ENCODE data around the gene LATS2. TPM values are rescaled to one million over a fixed set of nuclear protein-coding genes. Genes with fewer than 3 reads are reported as not detected.

Gene LATS2
- total RNA-seq, 1 donor from 2014 or later: 44.1 TPM

DNA sequence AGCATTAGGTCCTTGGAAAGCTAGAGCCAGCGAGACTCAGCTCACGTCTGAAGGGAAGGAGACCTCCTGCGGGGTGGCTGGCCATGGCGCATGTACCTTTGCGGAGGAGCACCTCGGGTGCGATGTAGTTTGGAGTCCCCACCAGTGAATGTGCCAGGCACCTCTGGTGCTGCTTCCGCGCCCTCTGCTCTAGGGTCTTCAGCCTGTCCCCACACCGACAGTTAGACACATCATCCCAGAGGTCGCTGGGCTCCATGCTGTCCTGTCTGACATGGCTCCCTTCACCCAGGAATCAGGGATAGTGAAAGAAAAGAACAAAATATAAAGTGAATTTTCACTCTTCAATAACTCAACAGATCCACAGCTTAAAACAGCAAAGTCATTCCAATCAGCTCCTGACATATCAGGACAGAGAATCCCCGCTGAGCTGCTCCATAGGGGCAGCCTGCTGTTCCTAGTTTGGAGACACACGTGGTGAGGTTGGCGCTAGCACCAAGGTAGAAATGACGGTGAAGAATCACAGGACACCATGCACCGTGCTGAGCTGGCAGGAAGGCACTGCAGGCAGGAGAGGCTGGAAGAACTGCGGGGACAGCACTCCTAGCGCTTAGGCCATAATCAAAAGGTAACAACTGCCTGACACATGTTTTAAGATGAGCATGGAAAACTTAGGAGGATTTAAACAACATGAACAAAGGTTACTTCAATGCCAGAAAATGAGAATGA, 79.9 kb downstream of the LATS2 start:
- no peak for DNase-seq
- no peaks in the 10 kb centered on the region for H3K27me3 ChIP-seq
- no peaks in the 10 kb centered on the region for H3K4me1 ChIP-seq
- H3K4me3 ChIP-seq: no peak overlapping the region
- H3K27ac ChIP-seq: no peak overlapping the region
- H3K9me3 ChIP-seq: no peaks in the 10 kb centered on the region
- intact Hi-C loops (cut with DNase I): no loop called here
- TF ChIP-seq, protein P1, sequence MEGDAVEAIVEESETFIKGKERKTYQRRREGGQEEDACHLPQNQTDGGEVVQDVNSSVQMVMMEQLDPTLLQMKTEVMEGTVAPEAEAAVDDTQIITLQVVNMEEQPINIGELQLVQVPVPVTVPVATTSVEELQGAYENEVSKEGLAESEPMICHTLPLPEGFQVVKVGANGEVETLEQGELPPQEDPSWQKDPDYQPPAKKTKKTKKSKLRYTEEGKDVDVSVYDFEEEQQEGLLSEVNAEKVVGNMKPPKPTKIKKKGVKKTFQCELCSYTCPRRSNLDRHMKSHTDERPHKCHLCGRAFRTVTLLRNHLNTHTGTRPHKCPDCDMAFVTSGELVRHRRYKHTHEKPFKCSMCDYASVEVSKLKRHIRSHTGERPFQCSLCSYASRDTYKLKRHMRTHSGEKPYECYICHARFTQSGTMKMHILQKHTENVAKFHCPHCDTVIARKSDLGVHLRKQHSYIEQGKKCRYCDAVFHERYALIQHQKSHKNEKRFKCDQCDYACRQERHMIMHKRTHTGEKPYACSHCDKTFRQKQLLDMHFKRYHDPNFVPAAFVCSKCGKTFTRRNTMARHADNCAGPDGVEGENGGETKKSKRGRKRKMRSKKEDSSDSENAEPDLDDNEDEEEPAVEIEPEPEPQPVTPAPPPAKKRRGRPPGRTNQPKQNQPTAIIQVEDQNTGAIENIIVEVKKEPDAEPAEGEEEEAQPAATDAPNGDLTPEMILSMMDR (IDR thresholded peaks at IDR 0.05): no peak
- H3K36me3 ChIP-seq: peaks cover 78% of the 10 kb centered on the region
- peak; percentile 19 for ATAC-seq

DNA sequence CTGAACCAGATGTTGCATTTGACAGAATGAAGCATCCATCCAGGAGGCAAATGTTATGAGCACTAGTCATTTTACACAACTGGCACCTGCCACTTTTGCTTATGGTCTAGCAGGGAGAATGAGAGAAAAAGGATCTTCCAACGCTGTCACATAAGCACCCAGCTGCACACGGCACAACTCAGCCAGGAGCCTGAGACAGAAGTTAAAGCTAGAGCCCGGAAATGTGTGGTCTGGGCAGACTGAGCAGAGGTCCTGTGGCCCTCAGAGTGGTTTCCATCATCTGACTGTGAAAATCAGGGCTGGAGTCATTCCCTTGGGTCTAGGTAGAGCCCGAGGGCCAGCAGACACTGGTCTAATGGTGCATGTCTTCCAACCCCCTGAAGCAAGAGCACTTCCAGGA, 80.5 kb downstream of the LATS2 start:
- Histone ChIP-seq H3K9me3 (no peaks in the 10 kb centered on the region), H3K36me3 (peaks cover 80% of the 10 kb centered on the region), H3K27ac (no peak overlapping the region), H3K27me3 (no peaks in the 10 kb centered on the region), H3K4me1 (no peaks in the 10 kb centered on the region), H3K4me3 (no peak overlapping the region)
- DNase-seq (no peak), ATAC-seq (no peak)
- TF ChIP-seq, protein P1 (IDR thresholded peaks at IDR 0.05): no peak
- intact Hi-C loops (cut with DNase I): no loop called here

DNA sequence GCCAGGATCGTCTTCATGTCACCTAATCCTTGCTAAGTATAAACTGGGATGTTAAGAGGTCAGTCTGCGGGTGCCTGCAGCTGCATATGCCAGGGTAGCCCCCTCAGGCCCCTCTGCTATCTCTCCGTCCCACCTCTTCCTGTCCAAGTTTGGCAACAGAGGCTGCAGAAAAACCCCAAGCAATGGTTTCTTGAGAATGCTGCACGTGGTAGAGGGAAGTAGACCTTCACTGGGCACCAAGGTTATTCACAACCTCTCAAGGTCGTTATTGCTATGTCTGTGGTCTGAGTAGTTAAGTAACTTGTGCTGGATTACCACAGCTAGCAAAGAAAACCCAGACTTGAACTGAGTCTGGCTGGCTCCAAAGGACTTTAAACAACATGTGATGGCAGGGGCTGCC, 81.0 kb downstream of the LATS2 start:
- Histone ChIP-seq H3K4me3 (no peak overlapping the region), H3K27ac (no peak overlapping the region), H3K36me3 (peaks cover 82% of the 10 kb centered on the region), H3K9me3 (no peaks in the 10 kb centered on the region), H3K4me1 (no peaks in the 10 kb centered on the region), H3K27me3 (no peaks in the 10 kb centered on the region)
- intact Hi-C loops (cut with DNase I): no loop called here
- DNase-seq (no peak), ATAC-seq (no peak)
- TF ChIP-seq, protein P1 (IDR thresholded peaks at IDR 0.05): no peak

DNA sequence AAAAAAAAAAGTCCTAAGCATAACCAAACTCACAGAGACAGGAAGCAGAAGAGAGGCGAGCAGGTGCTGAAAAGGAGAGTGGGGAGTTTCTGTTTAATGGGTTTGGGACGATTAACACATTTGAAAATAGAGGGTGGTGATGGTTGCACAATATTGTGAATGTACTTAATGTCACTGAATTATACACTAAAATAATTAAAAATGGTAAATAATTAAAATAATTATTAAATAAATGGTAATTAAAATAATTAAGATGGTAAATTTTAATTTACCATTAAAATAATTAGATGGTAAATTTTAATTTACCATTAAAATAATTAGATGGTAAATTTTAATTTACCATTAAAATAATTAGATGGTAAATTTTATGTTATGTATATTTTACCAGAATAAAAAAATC, 84.0 kb downstream of the LATS2 start:
- DNase-seq (no peak), ATAC-seq (no peak)
- H3K27me3 ChIP-seq: no peaks in the 10 kb centered on the region
- H3K36me3 ChIP-seq: peaks cover 88% of the 10 kb centered on the region
- intact Hi-C loops (cut with DNase I): no loop called here
- no peak overlapping the region for H3K27ac ChIP-seq
- H3K9me3 ChIP-seq: no peaks in the 10 kb centered on the region
- TF ChIP-seq, protein P1 (IDR thresholded peaks at IDR 0.05): no peak
- no peak overlapping the region for H3K4me3 ChIP-seq
- no peaks in the 10 kb centered on the region for H3K4me1 ChIP-seq

DNA sequence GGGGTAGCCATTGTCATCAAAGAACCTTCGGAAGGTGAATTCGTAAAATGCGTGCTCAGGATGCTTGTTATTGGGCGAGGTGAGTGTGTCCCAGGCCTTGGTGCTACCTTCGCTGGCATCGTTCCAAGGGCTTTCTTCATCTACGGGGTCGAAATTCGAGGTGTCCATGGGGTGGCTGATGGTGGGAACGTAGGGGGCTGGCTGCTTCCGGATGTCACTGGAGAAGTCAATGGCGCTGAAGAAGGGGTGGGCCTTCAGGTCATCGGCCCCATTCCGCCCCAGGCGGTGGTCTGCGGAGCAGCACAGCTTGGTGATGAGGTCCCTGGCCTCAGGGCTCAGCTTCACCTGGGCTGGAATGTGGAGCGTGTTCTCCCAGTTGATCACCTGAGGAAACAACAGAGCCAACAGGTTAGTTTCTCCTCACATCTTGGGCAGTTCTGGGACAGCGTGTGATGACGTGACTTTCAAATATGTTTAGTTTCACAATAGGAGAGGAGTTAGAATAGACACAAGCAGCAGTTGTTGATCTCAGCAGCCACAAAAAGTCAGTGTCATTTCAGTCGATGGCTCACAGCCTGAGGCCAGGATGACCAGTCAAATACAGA, 86.3 kb downstream of the LATS2 start:
- H3K9me3 ChIP-seq: no peaks in the 10 kb centered on the region
- H3K4me3 ChIP-seq: no peak overlapping the region
- H3K36me3 ChIP-seq: peaks cover 65% of the 10 kb centered on the region
- TF ChIP-seq, protein P1 (IDR thresholded peaks at IDR 0.05): no peak
- no peak for ATAC-seq
- no peaks in the 10 kb centered on the region for H3K27me3 ChIP-seq
- no peaks in the 10 kb centered on the region for H3K4me1 ChIP-seq
- H3K27ac ChIP-seq: no peak overlapping the region
- no peak for DNase-seq
- intact Hi-C loops (cut with DNase I): no loop called here
